Gastroesophageal sphincter (tissue), 3 donors: ENCODE data around the gene KLF13.

Experiments used
- CTCF ChIP-seq, 4 experiments: fragments of 200-600 bp in 2 of 4; fragments of 450-650 bp in 2 of 4; sonication (generic) in 1 of 4; IDR thresholded peaks; one replicate each; pipeline ENCODE4 v1.5.1; 2017 to 2019; ENCODE audit warnings: antibody characterized with exemption in 4 of 4, mild to moderate bottlenecking in 2 of 4, moderate library complexity in 2 of 4
- POLR2A ChIP-seq, 2 donors: fragments of 450-650 bp; IDR thresholded peaks; one replicate each; pipeline ENCODE4 v1.6.1; 2017; ENCODE audit warnings: antibody characterized with exemption in 2 of 2, mild to moderate bottlenecking in 2 of 2, moderate library complexity in 1 of 2
- POLR2AphosphoS5 ChIP-seq: sonication (generic); formaldehyde crosslinking; IDR thresholded peaks from one replicate; pipeline ENCODE4 v1.6.1; 2017; ENCODE audit warnings: antibody characterized with exemption

GRCh38 chr15:31409171-31409570 lies 82.5 kb downstream of the KLF13 start:
- no peak for TF ChIP-seq CTCF (IDR thresholded peaks at IDR 0.05)
- no peak for TF ChIP-seq POLR2A (IDR thresholded peaks at IDR 0.05)
- no peak for TF ChIP-seq POLR2AphosphoS5
